GM13977 (cell line): Measurements from ENCODE around the gene LAP3.

Experiments
- DNase-seq: peaks from one replicate; pipeline ENCODE4 v3.0.0; 2012; ENCODE audit warnings: low spot score
- in situ Hi-C: fragments of 300-500 bp; cut with MboI; formaldehyde crosslinking; loops from one replicate; pipeline ENCODE4 v1.12.0; 2022; ENCODE audit warnings: low sequenced_read_pairs, low pct_unique_long_range_greater_than_20kb, mixed read lengths, inconsistent platforms; ENCODE audit not compliant: unreplicated experiment
- TF ChIP-seq, protein P1 (sequence below): IDR thresholded peaks from 2 replicates; pipeline ENCODE4 v1.5.1; 2012; ENCODE audit warnings: mild to moderate bottlenecking, control low read depth; ENCODE audit not compliant: insufficient read depth; ENCODE audit errors: extremely low read depth, missing control alignments

LAP3 gene

DNA sequence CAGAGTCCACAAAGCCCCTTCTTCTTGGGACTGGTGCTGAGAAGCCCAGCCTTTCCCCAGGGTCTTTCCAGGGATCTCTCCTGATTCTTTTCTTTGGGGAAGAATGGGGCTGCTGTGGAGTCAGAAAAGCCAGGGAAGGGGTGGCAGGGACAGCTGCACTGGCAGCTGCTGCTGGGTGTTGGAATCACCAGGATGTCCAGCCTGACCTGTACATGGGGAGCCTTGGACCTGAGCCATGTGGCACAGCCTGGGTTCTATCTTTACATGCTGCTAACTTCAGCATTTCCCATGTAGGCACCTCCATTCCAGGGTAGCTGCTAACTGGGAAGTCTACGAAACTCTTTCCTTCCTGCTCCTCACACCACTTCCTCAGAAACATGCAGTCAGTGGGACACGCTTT lies 73.4 kb downstream of the LAP3 start:
- TF ChIP-seq, protein P1, sequence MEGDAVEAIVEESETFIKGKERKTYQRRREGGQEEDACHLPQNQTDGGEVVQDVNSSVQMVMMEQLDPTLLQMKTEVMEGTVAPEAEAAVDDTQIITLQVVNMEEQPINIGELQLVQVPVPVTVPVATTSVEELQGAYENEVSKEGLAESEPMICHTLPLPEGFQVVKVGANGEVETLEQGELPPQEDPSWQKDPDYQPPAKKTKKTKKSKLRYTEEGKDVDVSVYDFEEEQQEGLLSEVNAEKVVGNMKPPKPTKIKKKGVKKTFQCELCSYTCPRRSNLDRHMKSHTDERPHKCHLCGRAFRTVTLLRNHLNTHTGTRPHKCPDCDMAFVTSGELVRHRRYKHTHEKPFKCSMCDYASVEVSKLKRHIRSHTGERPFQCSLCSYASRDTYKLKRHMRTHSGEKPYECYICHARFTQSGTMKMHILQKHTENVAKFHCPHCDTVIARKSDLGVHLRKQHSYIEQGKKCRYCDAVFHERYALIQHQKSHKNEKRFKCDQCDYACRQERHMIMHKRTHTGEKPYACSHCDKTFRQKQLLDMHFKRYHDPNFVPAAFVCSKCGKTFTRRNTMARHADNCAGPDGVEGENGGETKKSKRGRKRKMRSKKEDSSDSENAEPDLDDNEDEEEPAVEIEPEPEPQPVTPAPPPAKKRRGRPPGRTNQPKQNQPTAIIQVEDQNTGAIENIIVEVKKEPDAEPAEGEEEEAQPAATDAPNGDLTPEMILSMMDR: no peak
- no peak for DNase-seq
- in situ Hi-C loops: no loop called here

GRCh38 chr4:17654701-17655100 lies 77.7 kb downstream of the LAP3 start:
- in situ Hi-C loops: no loop called here
- TF ChIP-seq, protein P1: no peak
- no peak for DNase-seq

GRCh38 chr4:17657090-17657489 lies 80.1 kb downstream of the LAP3 start:
- in situ Hi-C loops: no loop called here
- DNase-seq: no peak

More at GRCh38 chr4:17657090-17657489, 80.1 kb downstream of the LAP3 start:
- TF ChIP-seq, protein P1: no peak
